Colonic mucosa (tissue), 4 donors: Measurements from ENCODE around the gene ATG9B. TPM values are rescaled to one million over a fixed set of nuclear protein-coding genes. Genes with fewer than 3 reads are reported as not detected.

ENCODE experiments used
- DNase-seq: peaks from one replicate; pipeline ENCODE4 v3.0.0-alpha.2; 2020
- H3K27ac ChIP-seq: fragments of 200-600 bp; one replicate; pipeline ENCODE4 v1.8.0; 2021
- H3K27me3 ChIP-seq: fragments of 200-600 bp; one replicate; pipeline ENCODE4 v1.8.0; 2021
- H3K36me3 ChIP-seq: fragments of 200-600 bp; one replicate; pipeline ENCODE4 v1.8.0; 2021
- H3K4me1 ChIP-seq: fragments of 200-600 bp; one replicate; pipeline ENCODE4 v1.8.0; 2021; ENCODE audit warnings: mild to moderate bottlenecking
- H3K4me3 ChIP-seq: fragments of 200-600 bp; one replicate; pipeline ENCODE4 v1.8.0; 2021
- H3K9ac ChIP-seq, 2 donors: one replicate each; pipeline ENCODE4 v1.7.0; 2013; ENCODE audit warnings: control low read depth in 2 of 2, low read depth in 2 of 2, low read length in 2 of 2
- H3K9me3 ChIP-seq: fragments of 200-600 bp; one replicate; pipeline ENCODE4 v1.8.0; 2021
- CTCF ChIP-seq: fragments of 200-600 bp; IDR thresholded peaks from one replicate; pipeline ENCODE4 v1.8.0; 2022; ENCODE audit warnings: antibody characterized with exemption, mild to moderate bottlenecking
- intact Hi-C: fragments of 100-400 bp; cut with DNase I; formaldehyde crosslinking; loops from one replicate; pipeline ENCODE4 v1.14.1; 2022
- total RNA-seq, 2 donors: library from RNA; stranded (reverse); fragmentation: NEBNext Ultra II Directional in 1 of 2; extraction: Animal tissue kit (Norgen Biotek cat#: 25700) in 1 of 2; gene quantifications; one replicate each; pipeline ENCODE4 v1.2.1, GENCODE V29; 2021
- donor health status: healthy.
- donor health status: DM: no; HTN: no; CAD: no.
- donor health status: DM: no; HTN: no; CAD: no.

The ATG9B gene
- total RNA-seq, 2 donors from 2014 or later = 0.66 to 1.2 TPM

DNA sequence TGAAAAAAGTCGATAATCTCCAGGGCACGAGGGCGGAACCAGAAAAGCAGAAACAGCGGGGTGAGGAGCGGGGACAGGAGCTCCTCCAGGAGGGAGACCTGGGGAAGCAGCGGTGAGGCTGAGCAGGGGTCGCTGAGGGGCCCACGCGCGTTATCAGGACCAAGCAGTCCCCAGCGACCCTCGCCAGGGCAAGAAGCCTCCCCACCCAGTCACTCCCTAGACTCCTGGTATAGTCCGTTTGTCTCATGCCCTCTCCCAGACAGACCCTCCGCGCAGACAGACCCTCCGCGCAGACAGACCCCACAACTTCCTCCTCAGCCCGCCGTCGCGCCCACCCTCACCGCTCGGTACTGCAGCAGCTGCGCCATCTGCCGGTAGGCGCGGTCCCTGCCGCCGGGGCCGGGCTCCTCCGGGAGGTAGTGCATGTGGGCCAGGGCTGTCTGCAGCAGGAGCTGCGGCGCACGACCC is 6.3 kb downstream of the ATG9B start:
- H3K9ac ChIP-seq = no peak overlapping the region
- peak; percentile 94 for TF ChIP-seq CTCF
- peak; percentile 79 for DNase-seq
- H3K9me3 ChIP-seq = no peaks in the 10 kb centered on the region
- no peaks in the 10 kb centered on the region for H3K36me3 ChIP-seq
- no peaks in the 10 kb centered on the region for H3K4me1 ChIP-seq
- intact Hi-C loops = no loop called here
- H3K4me3 ChIP-seq = peak overlapping the region; percentile 13
- H3K27me3 ChIP-seq = peaks cover 19% of the 10 kb centered on the region
- no peak overlapping the region for H3K27ac ChIP-seq

DNA sequence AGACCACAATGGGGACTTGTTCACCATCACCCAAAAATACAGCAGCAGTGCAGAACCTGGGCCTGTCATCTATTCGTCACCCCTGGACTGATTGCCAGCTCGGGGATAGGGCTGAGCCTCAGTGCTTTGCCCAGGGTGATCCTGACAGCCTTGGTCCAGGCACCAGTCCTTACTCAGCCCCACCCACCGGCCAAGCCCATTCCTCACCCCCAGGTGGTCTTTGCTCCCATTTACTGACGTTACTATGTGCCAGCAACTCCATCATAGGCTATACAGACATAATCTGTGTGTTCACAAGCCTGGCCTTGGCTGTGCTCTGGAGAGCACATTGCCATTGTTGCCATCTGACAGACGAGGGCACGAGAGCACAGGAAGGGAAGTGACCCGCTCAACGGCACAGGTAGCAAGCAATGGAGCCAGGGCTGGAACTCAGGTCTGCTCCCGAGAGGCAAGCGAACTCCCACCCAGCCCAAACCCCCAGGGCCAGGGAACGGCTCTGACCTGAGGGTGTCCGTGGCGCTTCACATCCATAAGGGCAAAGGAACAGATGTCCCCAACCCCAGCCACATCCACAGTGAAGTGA is 6.8 kb downstream of the ATG9B start:
- H3K27me3 ChIP-seq = peaks cover 19% of the 10 kb centered on the region
- TF ChIP-seq CTCF = no peak
- no peaks in the 10 kb centered on the region for H3K9me3 ChIP-seq
- no peak overlapping the region for H3K9ac ChIP-seq
- H3K36me3 ChIP-seq = no peaks in the 10 kb centered on the region
- DNase-seq = no peak
- intact Hi-C loops = no loop called here
- no peak overlapping the region for H3K4me3 ChIP-seq
- H3K27ac ChIP-seq = no peak overlapping the region
- H3K4me1 ChIP-seq = no peaks in the 10 kb centered on the region

DNA sequence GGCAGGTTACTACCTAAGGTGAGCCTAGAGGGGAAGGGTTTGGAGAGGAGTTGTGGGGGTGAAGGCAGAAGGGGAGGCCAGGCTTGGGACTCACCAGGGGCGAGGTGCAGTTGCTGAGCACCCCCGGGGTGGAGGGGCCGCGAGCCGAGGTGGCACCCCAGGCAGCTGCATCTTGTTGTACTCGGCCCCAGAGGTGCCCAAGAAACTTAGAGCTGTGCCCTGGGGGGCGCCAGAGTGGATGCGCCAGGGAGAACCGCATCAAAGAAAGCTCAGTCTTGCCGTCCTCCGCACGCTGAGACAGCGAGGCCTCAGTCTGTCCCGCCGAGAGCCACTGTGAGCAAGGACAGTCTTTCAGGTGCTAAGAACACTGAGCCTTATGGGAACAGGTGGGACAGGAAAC is 7.4 kb downstream of the ATG9B start:
- H3K27me3 ChIP-seq = peaks cover 19% of the 10 kb centered on the region
- no peaks in the 10 kb centered on the region for H3K9me3 ChIP-seq
- no peak for TF ChIP-seq CTCF
- H3K36me3 ChIP-seq = no peaks in the 10 kb centered on the region
- intact Hi-C loops = no loop called here
- no peak overlapping the region for H3K4me3 ChIP-seq
- H3K27ac ChIP-seq = no peak overlapping the region
- no peak for DNase-seq
- H3K9ac ChIP-seq = no peak overlapping the region
- no peaks in the 10 kb centered on the region for H3K4me1 ChIP-seq

DNA sequence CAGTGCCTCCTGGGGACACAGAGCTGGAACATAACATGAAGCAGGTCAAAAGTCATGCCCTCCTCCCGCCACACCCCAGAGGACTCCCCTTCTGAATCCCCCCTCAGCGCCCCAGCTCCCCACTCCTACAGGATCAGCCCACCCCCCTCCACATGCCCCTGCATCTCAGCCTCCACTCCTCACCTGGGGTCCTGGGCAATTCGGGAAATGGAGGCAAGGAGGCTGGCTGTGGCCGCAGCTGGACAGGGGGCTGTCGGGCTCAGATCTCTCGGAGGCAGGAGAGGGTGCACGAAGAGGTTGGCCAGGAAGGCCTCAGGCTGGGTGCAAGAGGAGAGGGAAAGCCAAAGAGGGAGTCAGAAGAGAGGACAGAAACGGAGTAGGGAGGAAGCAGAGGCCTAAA is 7.8 kb downstream of the ATG9B start:
- Histone ChIP-seq H3K27me3 (peaks cover 19% of the 10 kb centered on the region), H3K36me3 (no peaks in the 10 kb centered on the region), H3K27ac (no peak overlapping the region), H3K9ac (no peak overlapping the region), H3K9me3 (no peaks in the 10 kb centered on the region), H3K4me1 (no peaks in the 10 kb centered on the region), H3K4me3 (no peak overlapping the region)
- intact Hi-C loops = no loop called here
- no peak for TF ChIP-seq CTCF
- no peak for DNase-seq

DNA sequence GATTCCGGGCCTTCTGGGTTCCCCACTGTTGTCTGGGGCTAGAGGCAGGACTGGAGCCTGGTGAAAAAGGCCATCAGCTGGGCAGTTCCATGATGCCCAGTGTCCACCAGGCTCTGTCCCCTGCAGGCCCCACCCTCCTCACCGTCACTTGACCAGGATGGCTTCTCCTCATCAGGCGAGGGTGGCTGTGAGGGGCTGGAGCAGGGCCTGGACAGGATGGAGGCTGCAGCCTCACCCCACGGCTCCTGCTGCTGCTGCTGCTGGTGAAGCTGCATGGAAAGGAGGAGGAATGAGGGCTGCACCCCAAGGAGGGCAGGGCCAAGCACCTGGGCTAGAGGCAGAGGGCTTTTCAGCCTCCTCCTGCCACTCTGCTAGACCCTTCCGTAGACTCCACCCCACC is 8.3 kb downstream of the ATG9B start:
- Histone ChIP-seq H3K4me3 (no peak overlapping the region), H3K27me3 (peaks cover 19% of the 10 kb centered on the region), H3K9me3 (no peaks in the 10 kb centered on the region), H3K9ac (no peak overlapping the region), H3K4me1 (no peaks in the 10 kb centered on the region), H3K27ac (no peak overlapping the region), H3K36me3 (no peaks in the 10 kb centered on the region)
- no peak for DNase-seq
- no peak for TF ChIP-seq CTCF
- intact Hi-C loops = no loop called here
